Keratinocyte (primary cell): ENCODE data around the gene IGFN1.

ENCODE experiments used
- EZH2 ChIP-seq: IDR thresholded peaks from one replicate; pipeline ENCODE4 v1.6.1; 2012; ENCODE audit warnings: inconsistent platforms, mild to moderate bottlenecking, low read length, moderate library complexity
- TF ChIP-seq, protein P1 (sequence below), 3 experiments: IDR thresholded peaks in 1 of 3; conservative IDR thresholded peaks in 1 of 3; optimal IDR thresholded peaks in 1 of 3; 2 replicates in 2 of 3; 3 replicates in 1 of 3; pipeline versions ENCODE3 to v1.5.1; 2011; ENCODE audit warnings: low read length in 3 of 3, mild to moderate bottlenecking in 3 of 3, moderate library complexity in 2 of 3, control low read depth in 1 of 3, inconsistent platforms in 1 of 3; ENCODE audit not compliant: insufficient read depth in 2 of 3; ENCODE audit errors: extremely low read depth in 1 of 3

DNA sequence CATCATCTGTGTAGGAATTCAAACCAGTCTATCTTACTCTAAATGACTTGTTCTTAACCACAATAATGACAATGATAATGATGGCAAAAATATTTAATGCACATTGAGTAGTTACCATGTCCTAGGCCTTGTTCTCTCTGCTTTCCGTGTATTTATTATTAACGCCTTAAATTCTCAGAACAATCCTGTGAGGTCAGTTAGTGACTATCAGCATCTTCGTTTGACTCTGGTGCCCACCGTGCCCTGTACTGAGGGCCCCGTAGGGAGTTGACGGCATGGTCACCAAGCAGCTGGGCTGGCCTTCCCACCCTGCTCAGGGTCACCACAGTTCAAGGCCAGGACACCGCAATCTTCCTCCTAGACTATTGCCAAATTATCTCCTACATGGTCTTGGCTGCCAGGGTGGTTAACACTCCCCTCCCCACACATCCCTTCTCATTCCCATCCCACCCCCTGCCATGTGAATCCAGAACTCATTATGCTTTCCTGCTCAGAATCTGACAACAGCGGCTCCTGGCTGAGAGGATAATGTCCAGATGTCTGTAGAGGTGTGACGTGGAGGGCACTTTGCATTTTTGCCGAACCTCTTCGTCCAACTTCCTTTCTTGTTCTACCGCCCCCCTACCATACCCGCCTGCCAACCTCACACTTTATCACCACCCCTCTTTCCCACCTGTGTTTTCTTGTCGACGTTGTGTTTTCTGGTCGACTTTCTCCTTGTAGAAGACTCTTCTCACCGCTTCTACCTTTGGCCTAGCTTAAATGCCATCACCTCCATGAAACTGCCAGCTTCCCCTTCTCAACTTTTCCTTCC is 33.4 kb downstream of the IGFN1 start:
- no peak for TF ChIP-seq EZH2
- TF ChIP-seq, protein P1, sequence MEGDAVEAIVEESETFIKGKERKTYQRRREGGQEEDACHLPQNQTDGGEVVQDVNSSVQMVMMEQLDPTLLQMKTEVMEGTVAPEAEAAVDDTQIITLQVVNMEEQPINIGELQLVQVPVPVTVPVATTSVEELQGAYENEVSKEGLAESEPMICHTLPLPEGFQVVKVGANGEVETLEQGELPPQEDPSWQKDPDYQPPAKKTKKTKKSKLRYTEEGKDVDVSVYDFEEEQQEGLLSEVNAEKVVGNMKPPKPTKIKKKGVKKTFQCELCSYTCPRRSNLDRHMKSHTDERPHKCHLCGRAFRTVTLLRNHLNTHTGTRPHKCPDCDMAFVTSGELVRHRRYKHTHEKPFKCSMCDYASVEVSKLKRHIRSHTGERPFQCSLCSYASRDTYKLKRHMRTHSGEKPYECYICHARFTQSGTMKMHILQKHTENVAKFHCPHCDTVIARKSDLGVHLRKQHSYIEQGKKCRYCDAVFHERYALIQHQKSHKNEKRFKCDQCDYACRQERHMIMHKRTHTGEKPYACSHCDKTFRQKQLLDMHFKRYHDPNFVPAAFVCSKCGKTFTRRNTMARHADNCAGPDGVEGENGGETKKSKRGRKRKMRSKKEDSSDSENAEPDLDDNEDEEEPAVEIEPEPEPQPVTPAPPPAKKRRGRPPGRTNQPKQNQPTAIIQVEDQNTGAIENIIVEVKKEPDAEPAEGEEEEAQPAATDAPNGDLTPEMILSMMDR (optimal IDR thresholded peaks at IDR 0.05 in 1 of 3, IDR thresholded peaks at IDR 0.05 in 1 of 3, conservative IDR thresholded peaks at IDR 0.05 in 1 of 3; ENCODE audit: extremely low read depth in 1 of 3, insufficient read depth in 2 of 3, low read length in 3 of 3), result no peak
